Endothelial cell of umbilical vein (primary cell): ENCODE data around the gene ACTR1A. TPM values are rescaled to one million over a fixed set of nuclear protein-coding genes. Genes with fewer than 3 reads are reported as not detected.

ENCODE experiments used
- BruUV-seq: library from RNA; stranded (reverse); fragments of 400-500 nt; replicated peaks from 2 replicates; lab custom pipeline; 2021; lab: Mats Ljungman, UMichigan
- CTCF ChIA-PET: fragments of 300-600, 350-600 bp; sonication (Branson Sonifier 250); formaldehyde crosslinking; loops from one replicate; lab custom pipeline; 2021; ENCODE audit warnings: antibody characterized with exemption, inconsistent platforms; lab: Charles Lee
- POLR2A ChIA-PET: fragments of 300-600, 350-600 bp; sonication (Branson Sonifier 250); formaldehyde crosslinking; loops from one replicate; lab custom pipeline; 2021; ENCODE audit warnings: antibody characterized with exemption, inconsistent platforms; lab: Charles Lee
- DNase-seq: peaks from one replicate; pipeline ENCODE4 v3.0.0-alpha.2; 2011; ENCODE audit warnings: low read depth, low spot score
- FAIRE-seq: peaks from 2 replicates; lab custom pipeline; 2011; peaks lifted over from hg19 to GRCh38; lab: Jason Lieb, UNC
- H2AFZ ChIP-seq: 2 replicates; pipeline ENCODE4 v1.6.0; 2012; ENCODE audit warnings: low read depth, low read length, control low read depth, inconsistent platforms
- H3K27ac ChIP-seq: 2 replicates; pipeline ENCODE4 v1.5.1; 2011; ENCODE audit warnings: low read depth, mild to moderate bottlenecking, control low read depth, low read length, moderate library complexity; ENCODE audit not compliant: insufficient read depth
- H3K27me3 ChIP-seq, 2 experiments: 2 replicates each; pipeline versions ENCODE4 v1.6.0 to v1.6.1; 2011; ENCODE audit warnings: low read length in 2 of 2, mixed read lengths in 1 of 2; ENCODE audit not compliant: control insufficient read depth in 2 of 2, insufficient read depth in 2 of 2
- H3K36me3 ChIP-seq, 2 experiments: 2 replicates in 1 of 2; 3 replicates in 1 of 2; pipeline ENCODE4 v1.5.1; 2011; ENCODE audit warnings: low read length in 2 of 2, mild to moderate bottlenecking in 1 of 2, moderate library complexity in 1 of 2; ENCODE audit not compliant: control insufficient read depth in 2 of 2, insufficient read depth in 2 of 2; ENCODE audit errors: extremely low read depth in 1 of 2
- H3K4me1 ChIP-seq: 3 replicates; pipeline ENCODE4 v1.5.1; 2011; ENCODE audit warnings: mild to moderate bottlenecking, low read length; ENCODE audit not compliant: control insufficient read depth, insufficient read depth; ENCODE audit errors: extremely low read depth
- H3K4me2 ChIP-seq: 2 replicates; pipeline ENCODE4 v1.6.1; 2011; ENCODE audit warnings: low read length, control low read depth, mixed read lengths; ENCODE audit not compliant: insufficient read depth
- H3K4me3 ChIP-seq, 3 experiments: fragments of 200-600 bp in 1 of 3; sonication (generic), shearing (Covaris generic) in 1 of 3; replicated peaks in 1 of 3; 2 replicates each; pipeline ENCODE4 v1.5.1; 2011 to 2016; ENCODE audit warnings: control low read depth in 3 of 3, low read length in 3 of 3, mild to moderate bottlenecking in 2 of 3, inconsistent platforms in 1 of 3, low read depth in 1 of 3, moderate library complexity in 1 of 3; ENCODE audit not compliant: insufficient read depth in 1 of 3
- H3K79me2 ChIP-seq: 2 replicates; pipeline ENCODE4 v1.6.0; 2012; ENCODE audit warnings: low read length, inconsistent platforms; ENCODE audit not compliant: control insufficient read depth, insufficient read depth
- H3K9ac ChIP-seq: replicated peaks from 2 replicates; pipeline ENCODE3; 2011; ENCODE audit warnings: low read length, control low read depth; ENCODE audit not compliant: insufficient read depth; ENCODE audit errors: extremely low read depth
- H3K9me1 ChIP-seq: replicated peaks from 3 replicates; pipeline ENCODE4 v1.6.0; 2011; ENCODE audit warnings: mild to moderate bottlenecking, low read length; ENCODE audit not compliant: control insufficient read depth, insufficient read depth; ENCODE audit errors: extremely low read depth
- H3K9me3 ChIP-seq: replicated peaks from 2 replicates; pipeline ENCODE4 v1.5.1; 2012; ENCODE audit warnings: low read length, inconsistent platforms; ENCODE audit not compliant: control insufficient read depth, insufficient read depth
- H4K20me1 ChIP-seq: replicated peaks from 2 replicates; pipeline ENCODE3; 2011; ENCODE audit warnings: mild to moderate bottlenecking, low read length; ENCODE audit not compliant: control insufficient read depth, insufficient read depth; ENCODE audit errors: extremely low read depth
- CTCF ChIP-seq, 2 donors: IDR thresholded peaks; 1 replicate in 1 of 2; 2 replicates in 1 of 2; pipeline ENCODE4 v1.5.1; 2011; ENCODE audit warnings: low read length in 2 of 2, mild to moderate bottlenecking in 2 of 2, moderate library complexity in 2 of 2, control low read depth in 1 of 2, inconsistent platforms in 1 of 2, low read depth in 1 of 2; ENCODE audit not compliant: insufficient read depth in 1 of 2; ENCODE audit errors: extremely low read depth in 1 of 2
- EZH2 ChIP-seq: IDR thresholded peaks from 2 replicates; pipeline ENCODE4 v1.6.1; 2012; ENCODE audit warnings: borderline replicate concordance, low read depth, mild to moderate bottlenecking, moderate library complexity, low read length, inconsistent platforms; ENCODE audit not compliant: severe bottlenecking
- FOS ChIP-seq: IDR thresholded peaks from 2 replicates; pipeline ENCODE4 v1.6.1; 2011; ENCODE audit warnings: mild to moderate bottlenecking, low read length, moderate library complexity, borderline replicate concordance; ENCODE audit not compliant: insufficient read depth
- GATA2 ChIP-seq: IDR thresholded peaks from 2 replicates; pipeline ENCODE4 v1.7.0; 2011; ENCODE audit warnings: low read depth, mild to moderate bottlenecking, moderate library complexity, mixed read lengths, low read length; ENCODE audit not compliant: insufficient read length, insufficient read depth
- JUN ChIP-seq: IDR thresholded peaks from 2 replicates; pipeline ENCODE4 v1.6.1; 2011; ENCODE audit warnings: borderline replicate concordance, low read depth; ENCODE audit not compliant: insufficient read length, insufficient read depth
- MAX ChIP-seq: IDR thresholded peaks from 2 replicates; pipeline ENCODE4 v1.6.1; 2011; ENCODE audit not compliant: insufficient read depth, insufficient read length
- MYC ChIP-seq: IDR thresholded peaks from one replicate; pipeline ENCODE4 v1.6.1; 2011; ENCODE audit warnings: mild to moderate bottlenecking, low read depth, low read length
- POLR2A ChIP-seq: IDR thresholded peaks from 2 replicates; pipeline ENCODE4 v1.6.1; 2012; ENCODE audit warnings: low read depth, mild to moderate bottlenecking, control low read depth, low read length
- POLR2AphosphoS5 ChIP-seq: IDR thresholded peaks from 2 replicates; pipeline ENCODE4 v1.6.1; 2012; ENCODE audit warnings: low read depth, mild to moderate bottlenecking, control low read depth, low read length, moderate library complexity; ENCODE audit not compliant: insufficient read depth
- dilution Hi-C: fragments of 300-500 bp; cut with MboI; formaldehyde crosslinking; loops from one replicate; pipeline ENCODE4 v1.15.0; 2019; ENCODE audit warnings: low sequenced_read_pairs; ENCODE audit not compliant: extremely low pct_ligation_motif_present
- intact Hi-C: fragments of 100-400 bp; cut with micrococcal nuclease; formaldehyde crosslinking; loops from one replicate; pipeline ENCODE4 v1.10.0; 2022
- polyA plus RNA-seq, 4 experiments: library from polyadenylated mRNA; depleted of rRNA in 3 of 4; stranded (reverse) in 3 of 4; unstranded in 1 of 4; fragments of >200 nt; gene quantifications; 2 replicates each; pipeline versions ENCODE4 v1.2.1 to v1.2.3, GENCODE V29; 2011 to 2012; ENCODE audit warnings: missing spikeins in 1 of 4
- total RNA-seq: library from RNA; stranded (reverse); gene quantifications from 2 replicates; pipeline ENCODE4 v1.2.3, GENCODE V29; 2021

Gene ACTR1A
- total and polyA plus RNA-seq, 2 donors (not counting 3 experiments of a cell fraction or from before 2014, with no cell fraction given), result 155 to 164 TPM

GRCh38 chr10:102437515-102437914 lies 65.0 kb downstream of the ACTR1A start:
- Histone ChIP-seq H4K20me1 (no peaks in the 10 kb centered on the region), H3K36me3 (no peaks in the 10 kb centered on the region), H3K27ac (no peak overlapping the region), H3K27me3 (peaks cover 13 to 24% of the 10 kb centered on the region in 2 experiments), H3K4me3 (no peak overlapping the region), H3K4me1 (no peaks in the 10 kb centered on the region), H3K4me2 (no peak overlapping the region), H3K9me1 (no peaks in the 10 kb centered on the region), H3K79me2 (no peaks in the 10 kb centered on the region), H2AFZ (no peak overlapping the region), H3K9ac (no peak overlapping the region), H3K9me3 (no peaks in the 10 kb centered on the region)
- DNase-seq, result no peak
- no TSS peak for BruUV-seq
- ChIA-PET CTCF (no interaction called here), POLR2A (no interaction called here)
- dilution Hi-C loops, result no loop called here
- intact Hi-C loops, result no loop called here
- no peak for FAIRE-seq
- TF ChIP-seq JUN (no peak), FOS (no peak), MAX (no peak), EZH2 (no peak), CTCF (IDR thresholded peaks at IDR 0.05; ENCODE audit: extremely low read depth in 1 of 2, insufficient read depth in 1 of 2, low read depth in 1 of 2, low read length in 2 of 2) (no peak), MYC (no peak), POLR2A (no peak)

GRCh38 chr10:102436312-102436711 lies 66.2 kb downstream of the ACTR1A start:
- no peak for DNase-seq
- H3K9me3 ChIP-seq, result no peaks in the 10 kb centered on the region
- intact Hi-C loops (no loop called here), dilution Hi-C loops (no loop called here)
- no peaks in the 10 kb centered on the region for H4K20me1 ChIP-seq
- BruUV-seq, result no TSS peak
- H3K27ac ChIP-seq, result no peak overlapping the region
- CTCF ChIA-PET, result interaction anchor here (0.7 to 1.0 kb wide), 3 partner anchors 147 to 207 kb away, joined by 3 read pairs; no protein-coding TSS in a partner anchor
- no peak overlapping the region for H3K9ac ChIP-seq
- FAIRE-seq, result no peak
- H3K4me3 ChIP-seq, result no peak overlapping the region
- H3K36me3 ChIP-seq, result no peaks in the 10 kb centered on the region
- H3K9me1 ChIP-seq, result no peaks in the 10 kb centered on the region
- peaks cover 11 to 22% of the 10 kb centered on the region in 2 experiments for H3K27me3 ChIP-seq
- H3K79me2 ChIP-seq, result peaks cover 9% of the 10 kb centered on the region
- TF ChIP-seq EZH2 (no peak), MYC (no peak), FOS (no peak), CTCF (IDR thresholded peaks at IDR 0.05; ENCODE audit: extremely low read depth in 1 of 2, insufficient read depth in 1 of 2, low read depth in 1 of 2, low read length in 2 of 2) (no peak), MAX (no peak), POLR2AphosphoS5 (no peak), POLR2A (no peak), GATA2 (no peak), JUN (no peak)
- peaks cover 7% of the 10 kb centered on the region for H3K4me1 ChIP-seq
- POLR2A ChIA-PET, result no interaction called here
- no peak overlapping the region for H2AFZ ChIP-seq
- no peak overlapping the region for H3K4me2 ChIP-seq
